Measurements from ENCODE around the gene HMCN1. TPM values are rescaled to one million over a fixed set of nuclear protein-coding genes. Genes with fewer than 3 reads are reported as not detected.

The HMCN1 gene
- total RNA-seq, 1 donor from 2014 or later: 80.0 TPM

DNA sequence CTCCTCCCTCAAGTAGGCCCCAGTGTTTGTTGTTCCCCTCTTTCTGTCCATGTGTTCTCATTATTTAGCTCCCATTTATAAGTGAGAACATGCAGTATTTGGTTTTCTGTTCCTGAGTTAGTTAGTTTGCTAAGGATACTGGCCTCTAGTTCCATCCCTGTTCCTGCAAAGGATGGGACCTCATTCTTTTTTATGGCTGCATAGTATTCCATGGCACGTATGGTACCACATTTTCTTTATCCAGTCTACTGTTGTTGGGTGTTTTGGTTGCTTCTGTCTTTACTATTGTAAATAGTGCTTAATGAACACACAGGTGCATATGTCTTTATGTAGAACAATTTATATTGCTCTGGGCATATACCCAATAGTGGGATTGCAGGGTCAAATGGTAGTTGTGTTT lies 408.0 kb downstream of the HMCN1 start:
- Mint-ChIP-seq H3K4me3 (ENCODE audit: unreplicated experiment) (no peak overlapping the region), H3K27ac (ENCODE audit: unreplicated experiment) (no peak overlapping the region), H3K27me3 (ENCODE audit: low read depth) (no peaks in the 10 kb centered on the region), H3K36me3 (ENCODE audit: low read depth) (peaks cover 29% of the 10 kb centered on the region), H3K4me1 (ENCODE audit: low read depth) (peaks cover 56% of the 10 kb centered on the region), H3K9me3 (ENCODE audit: low read depth) (peaks cover 9% of the 10 kb centered on the region)
- DNase-seq (ENCODE audit: low spot score): no peak
- TF ChIP-seq CTCF (IDR thresholded peaks at IDR 0.05): no peak

- DNase-seq (ENCODE audit: low spot score): no peak
- Mint-ChIP-seq H3K27me3 (ENCODE audit: low read depth) (no peaks in the 10 kb centered on the region), H3K27ac (ENCODE audit: unreplicated experiment) (no peak overlapping the region), H3K9me3 (ENCODE audit: low read depth) (peaks cover 10% of the 10 kb centered on the region), H3K4me1 (ENCODE audit: low read depth) (peaks cover 56% of the 10 kb centered on the region), H3K36me3 (ENCODE audit: low read depth) (peaks cover 28% of the 10 kb centered on the region), H3K4me3 (ENCODE audit: unreplicated experiment) (no peak overlapping the region)
- TF ChIP-seq CTCF (IDR thresholded peaks at IDR 0.05): no peak
Observed at GRCh38 chr1:186142916-186143315, 408.7 kb downstream of the HMCN1 start.

- peaks cover 10% of the 10 kb centered on the region for H3K9me3 Mint-ChIP-seq (ENCODE audit: low read depth)
- no peak for DNase-seq (ENCODE audit: low spot score)
- H3K4me1 Mint-ChIP-seq (ENCODE audit: low read depth): peaks cover 55% of the 10 kb centered on the region
- no peak overlapping the region for H3K4me3 Mint-ChIP-seq (ENCODE audit: unreplicated experiment)
- no peak for TF ChIP-seq CTCF (IDR thresholded peaks at IDR 0.05)
- H3K27ac Mint-ChIP-seq (ENCODE audit: unreplicated experiment): peak overlapping the region; percentile 12
- H3K36me3 Mint-ChIP-seq (ENCODE audit: low read depth): peaks cover 31% of the 10 kb centered on the region
- H3K27me3 Mint-ChIP-seq (ENCODE audit: low read depth): no peaks in the 10 kb centered on the region
Observed at GRCh38 chr1:186143481-186143880, 409.3 kb downstream of the HMCN1 start.

GRCh38 chr1:186144505-186144904 lies 410.3 kb downstream of the HMCN1 start:
- TF ChIP-seq CTCF (IDR thresholded peaks at IDR 0.05): no peak
- DNase-seq (ENCODE audit: low spot score): no peak
- Mint-ChIP-seq H3K36me3 (ENCODE audit: low read depth) (peaks cover 33% of the 10 kb centered on the region), H3K9me3 (ENCODE audit: low read depth) (peaks cover 10% of the 10 kb centered on the region), H3K4me1 (ENCODE audit: low read depth) (peaks cover 45% of the 10 kb centered on the region), H3K4me3 (ENCODE audit: unreplicated experiment) (no peak overlapping the region), H3K27ac (ENCODE audit: unreplicated experiment) (peak overlapping the region; percentile 8), H3K27me3 (ENCODE audit: low read depth) (no peaks in the 10 kb centered on the region)

GRCh38 chr1:186146974-186147373 lies 412.8 kb downstream of the HMCN1 start:
- H3K36me3 Mint-ChIP-seq (ENCODE audit: low read depth): peaks cover 40% of the 10 kb centered on the region
- H3K4me1 Mint-ChIP-seq (ENCODE audit: low read depth): peaks cover 48% of the 10 kb centered on the region

More at GRCh38 chr1:186146974-186147373, 412.8 kb downstream of the HMCN1 start:
- no peak for DNase-seq (ENCODE audit: low spot score)
- no peaks in the 10 kb centered on the region for H3K27me3 Mint-ChIP-seq (ENCODE audit: low read depth)
- H3K9me3 Mint-ChIP-seq (ENCODE audit: low read depth): peaks cover 8% of the 10 kb centered on the region
- no peak overlapping the region for H3K27ac Mint-ChIP-seq (ENCODE audit: unreplicated experiment)
- no peak overlapping the region for H3K4me3 Mint-ChIP-seq (ENCODE audit: unreplicated experiment)
- TF ChIP-seq CTCF (IDR thresholded peaks at IDR 0.05): no peak

All from chondrocyte (in vitro differentiated cells).